Loucy (cell line): ENCODE results near the gene GABRG3.

Source experiments
- CTCF ChIP-seq: fragments of 200-600 bp; sonication (generic); conservative IDR thresholded peaks from 2 replicates; pipeline ENCODE4 v1.5.1; 2014; ENCODE audit warnings: mild to moderate bottlenecking, antibody characterized with exemption, low read length
- EZH2phosphoT487 ChIP-seq: fragments of 200-600 bp; IDR thresholded peaks from 2 replicates; pipeline ENCODE4 v1.6.1; 2018; ENCODE audit warnings: antibody characterized with exemption, mild to moderate bottlenecking, moderate library complexity, borderline replicate concordance

GRCh38 chr15:27563765-27564370 is 592.9 kb downstream of the GABRG3 start:
- TF ChIP-seq CTCF, result no peak
- TF ChIP-seq EZH2phosphoT487, result no peak
